Sigmoid colon (tissue), 7 donors: ENCODE results near the gene SMAD3. TPM values are rescaled to one million over a fixed set of nuclear protein-coding genes. Genes with fewer than 3 reads are reported as not detected.

Experiments
- DNase-seq: peaks from one replicate; pipeline ENCODE4 v3.0.0-alpha.2; 2019
- H3K27ac ChIP-seq, 4 donors: fragments of 200-600 bp; sonication (generic); one replicate each; pipeline ENCODE4 v1.5.1; 2016 to 2019; ENCODE audit warnings: mild to moderate bottlenecking in 1 of 4
- H3K27me3 ChIP-seq, 3 donors: fragments of 200-600 bp; sonication (generic); one replicate each; pipeline ENCODE4 v1.5.1; 2019; ENCODE audit warnings: mild to moderate bottlenecking in 1 of 3
- H3K36me3 ChIP-seq, 4 donors: fragments of 200-600 bp; sonication (generic); one replicate each; pipeline ENCODE4 v1.5.1; 2016 to 2019
- H3K4me1 ChIP-seq, 4 donors: fragments of 200-600 bp; sonication (generic); one replicate each; pipeline ENCODE4 v1.5.1; 2017 to 2019
- H3K4me3 ChIP-seq, 4 donors: fragments of 200-600 bp; sonication (generic); one replicate each; pipeline ENCODE4 v1.5.1; 2017 to 2019; ENCODE audit warnings: mild to moderate bottlenecking in 2 of 4, moderate library complexity in 1 of 4
- H3K9me3 ChIP-seq, 4 donors: fragments of 200-600 bp in 3 of 4; sonication (generic) in 3 of 4; one replicate each; pipeline versions ENCODE4 v1.5.1 to v1.6.1; 2013 to 2019
- EP300 ChIP-seq, 4 donors: sonication (generic); formaldehyde crosslinking; IDR thresholded peaks; one replicate each; pipeline ENCODE4 v1.6.1; 2017; ENCODE audit warnings: antibody characterized with exemption in 4 of 4
- POLR2A ChIP-seq, 2 donors: fragments of 450-650 bp; IDR thresholded peaks; one replicate each; pipeline ENCODE4 v1.6.1; 2016; ENCODE audit warnings: antibody characterized with exemption in 2 of 2, mild to moderate bottlenecking in 2 of 2, moderate library complexity in 2 of 2
- POLR2AphosphoS5 ChIP-seq, 4 donors: sonication (generic); formaldehyde crosslinking; IDR thresholded peaks; one replicate each; pipeline ENCODE4 v1.6.1; 2017; ENCODE audit warnings: antibody characterized with exemption in 4 of 4
- WGBS, 2 donors: extraction: QIAGEN DNeasy Blood & Tissue Kit; methylation state at CpG; one replicate each; pipeline ENCODE4 v1.1.7; 2013; 5-methylcytosine and 5-hydroxymethylcytosine counted together
- intact Hi-C: fragments of 100-400 bp; cut with DNase I; formaldehyde crosslinking; loops from one replicate; pipeline ENCODE4 v1.15.1; 2023
- polyA plus RNA-seq, 3 donors: library from polyadenylated mRNA; stranded (reverse); fragments of 200-250 nt; gene quantifications; one replicate each; pipeline ENCODE4 v1.2.3, GENCODE V29; 2013
- total RNA-seq, 4 donors: library from RNA; depleted of rRNA; stranded (reverse); fragments of >200 nt; gene quantifications; one replicate each; pipeline ENCODE4 v1.1.0, GENCODE V29; 2016
- TF ChIP-seq, protein P1 (sequence below), 4 experiments: fragments of 450-650 bp in 3 of 4; fragments of 200-600 bp in 1 of 4; IDR thresholded peaks; one replicate each; pipeline ENCODE4 v1.5.1; 2016 to 2019; ENCODE audit warnings: antibody characterized with exemption in 4 of 4, mild to moderate bottlenecking in 3 of 4, moderate library complexity in 2 of 4
- donor health status: healthy with polysubstance abuse.
- donor health status: Bipolar disorder and iron deficiency.
- donor health status: healthy.

SMAD3 gene
- total and polyA plus RNA-seq, 7 donors, result 12.5 to 28.2 (median 18.4) TPM

DNA sequence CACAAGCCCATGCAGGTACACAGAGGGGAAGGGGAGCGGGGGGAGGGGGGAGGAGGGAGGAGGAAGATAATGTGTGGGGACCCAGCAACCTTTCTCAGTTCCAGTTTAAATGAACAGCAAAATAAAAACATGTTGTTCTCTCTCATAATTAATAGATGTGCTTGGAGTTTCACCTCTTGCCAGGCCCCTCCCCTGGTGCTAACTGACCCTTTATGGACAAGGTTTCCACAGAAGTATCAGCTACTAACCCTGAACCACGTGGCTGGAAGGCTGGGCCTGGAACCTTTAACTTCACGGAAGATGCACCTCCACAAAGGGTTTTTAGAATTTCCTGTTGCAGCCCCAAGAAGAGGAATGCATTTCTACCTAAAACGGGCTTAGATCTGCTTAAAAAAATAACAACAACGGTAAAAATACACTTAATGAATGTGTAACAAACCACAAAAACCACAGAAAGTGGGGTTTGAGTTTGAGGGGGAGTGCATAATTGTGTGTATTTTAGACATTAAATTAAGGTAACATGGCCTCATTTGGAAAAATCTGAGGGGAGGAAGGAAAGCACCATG is 14.8 kb upstream of the SMAD3 start:
- Histone ChIP-seq H3K9me3 (no peaks in the 10 kb centered on the region), H3K27me3 (no peaks in the 10 kb centered on the region), H3K36me3 (no peaks in the 10 kb centered on the region), H3K27ac (peak overlapping the region in 2 of 4 donors; percentile 58 to 67), H3K4me3 (no peak overlapping the region), H3K4me1 (peaks cover 0 to 21% (median 17%) of the 10 kb centered on the region in 4 donors)
- peak; percentile 59 for DNase-seq
- WGBS, 2 donors, result 17 to 27% methylated on average over 4 of the region's 5 CpGs
- intact Hi-C loops, result no loop called here
- TF ChIP-seq POLR2A (IDR thresholded peaks at IDR 0.05) (no peak), POLR2AphosphoS5 (IDR thresholded peaks at IDR 0.05) (no peak), EP300 (IDR thresholded peaks at IDR 0.05) (no peak)
- TF ChIP-seq, protein P1, sequence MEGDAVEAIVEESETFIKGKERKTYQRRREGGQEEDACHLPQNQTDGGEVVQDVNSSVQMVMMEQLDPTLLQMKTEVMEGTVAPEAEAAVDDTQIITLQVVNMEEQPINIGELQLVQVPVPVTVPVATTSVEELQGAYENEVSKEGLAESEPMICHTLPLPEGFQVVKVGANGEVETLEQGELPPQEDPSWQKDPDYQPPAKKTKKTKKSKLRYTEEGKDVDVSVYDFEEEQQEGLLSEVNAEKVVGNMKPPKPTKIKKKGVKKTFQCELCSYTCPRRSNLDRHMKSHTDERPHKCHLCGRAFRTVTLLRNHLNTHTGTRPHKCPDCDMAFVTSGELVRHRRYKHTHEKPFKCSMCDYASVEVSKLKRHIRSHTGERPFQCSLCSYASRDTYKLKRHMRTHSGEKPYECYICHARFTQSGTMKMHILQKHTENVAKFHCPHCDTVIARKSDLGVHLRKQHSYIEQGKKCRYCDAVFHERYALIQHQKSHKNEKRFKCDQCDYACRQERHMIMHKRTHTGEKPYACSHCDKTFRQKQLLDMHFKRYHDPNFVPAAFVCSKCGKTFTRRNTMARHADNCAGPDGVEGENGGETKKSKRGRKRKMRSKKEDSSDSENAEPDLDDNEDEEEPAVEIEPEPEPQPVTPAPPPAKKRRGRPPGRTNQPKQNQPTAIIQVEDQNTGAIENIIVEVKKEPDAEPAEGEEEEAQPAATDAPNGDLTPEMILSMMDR (IDR thresholded peaks at IDR 0.05), result no peak

DNA sequence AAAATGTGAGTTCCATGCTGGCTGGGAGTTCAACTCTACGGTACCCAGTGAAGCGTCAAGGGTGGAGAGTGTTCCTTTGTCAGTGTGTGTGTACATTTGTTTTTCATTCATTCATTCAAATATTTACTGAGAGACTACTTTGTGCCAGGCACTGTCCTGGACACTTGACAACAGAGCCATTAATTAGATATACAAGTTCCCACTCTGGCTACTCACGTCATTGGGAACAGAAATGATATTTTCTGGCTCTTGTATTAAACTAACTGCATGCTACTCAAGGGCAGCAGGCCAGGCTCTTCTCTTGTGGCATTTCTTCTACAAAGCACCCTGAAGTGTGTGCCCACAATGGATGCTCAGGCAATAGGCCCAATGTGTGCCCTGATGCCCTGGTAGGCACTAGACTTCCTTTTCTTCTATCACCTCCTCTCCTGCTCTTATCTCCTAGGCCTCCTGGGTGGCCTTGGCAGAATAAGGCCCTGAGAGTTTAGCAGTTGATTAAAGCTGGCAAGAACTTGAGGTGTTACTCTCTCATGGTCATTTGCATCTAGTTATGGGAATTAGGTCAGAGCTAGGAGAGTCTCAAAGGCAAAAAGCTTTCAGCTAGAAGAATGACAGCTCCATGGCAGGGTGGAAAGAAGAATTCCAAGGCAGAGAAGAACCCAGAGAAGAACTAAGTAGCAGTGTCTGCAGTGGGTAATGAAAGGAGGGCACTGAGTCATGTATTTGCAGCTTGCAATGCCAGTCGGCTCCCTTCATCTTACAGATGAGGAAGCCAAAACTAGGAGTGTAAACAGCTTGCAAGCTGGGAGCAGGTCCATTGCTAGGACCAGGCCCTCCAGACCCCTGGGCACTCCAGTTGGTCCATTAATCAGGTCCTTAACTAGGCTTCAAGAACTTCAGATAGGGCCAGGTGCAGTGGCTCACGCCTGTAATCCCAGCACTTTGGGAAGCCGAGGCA is 14.0 kb upstream of the SMAD3 start:
- WGBS, 2 donors, result 88% methylated on average over 6 of the region's 6 CpGs
- intact Hi-C loops, result no loop called here
- H3K9me3 ChIP-seq, result no peaks in the 10 kb centered on the region
- H3K27ac ChIP-seq, result no peak overlapping the region
- H3K4me1 ChIP-seq, result peaks cover 0 to 24% (median 17%) of the 10 kb centered on the region in 4 donors
- no peak for DNase-seq
- no peaks in the 10 kb centered on the region for H3K36me3 ChIP-seq
- TF ChIP-seq, protein P1 (IDR thresholded peaks at IDR 0.05), result no peak
- no peak for TF ChIP-seq POLR2AphosphoS5 (IDR thresholded peaks at IDR 0.05)
- TF ChIP-seq EP300 (IDR thresholded peaks at IDR 0.05), result no peak
- no peak for TF ChIP-seq POLR2A (IDR thresholded peaks at IDR 0.05)
- no peaks in the 10 kb centered on the region for H3K27me3 ChIP-seq
- H3K4me3 ChIP-seq, result no peak overlapping the region

DNA sequence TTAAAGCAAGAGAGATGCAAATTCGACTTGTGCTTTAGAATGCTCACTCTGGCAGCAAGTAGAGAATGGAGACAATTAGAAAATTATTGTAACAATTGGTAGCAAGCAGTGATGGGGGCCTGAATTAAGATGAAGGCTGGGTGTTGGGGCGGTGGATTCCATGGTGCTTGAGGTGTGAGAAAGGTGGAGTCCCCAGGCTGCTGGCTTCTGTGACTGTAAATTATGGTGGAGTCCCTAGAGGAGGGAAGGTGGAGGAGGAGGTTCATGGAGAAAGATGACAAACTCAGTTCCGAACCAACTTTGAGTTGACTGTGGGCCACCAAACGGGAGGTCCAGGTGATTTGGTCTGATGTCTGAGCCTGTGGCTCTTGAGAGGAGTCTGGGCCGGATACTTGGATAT is 10.7 kb upstream of the SMAD3 start:
- Histone ChIP-seq H3K27ac (no peak overlapping the region), H3K4me3 (no peak overlapping the region), H3K27me3 (no peaks in the 10 kb centered on the region), H3K9me3 (no peaks in the 10 kb centered on the region), H3K4me1 (peaks cover 0 to 13% (median 2%) of the 10 kb centered on the region in 4 donors), H3K36me3 (no peaks in the 10 kb centered on the region)
- DNase-seq, result no peak
- 89 to 91% methylated on average over 5 of the region's 5 CpGs for WGBS, 2 donors
- no peak for TF ChIP-seq POLR2A (IDR thresholded peaks at IDR 0.05)
- no peak for TF ChIP-seq EP300 (IDR thresholded peaks at IDR 0.05)
- TF ChIP-seq POLR2AphosphoS5 (IDR thresholded peaks at IDR 0.05), result no peak
- TF ChIP-seq, protein P1 (IDR thresholded peaks at IDR 0.05), result no peak
- intact Hi-C loops, result no loop called here

DNA sequence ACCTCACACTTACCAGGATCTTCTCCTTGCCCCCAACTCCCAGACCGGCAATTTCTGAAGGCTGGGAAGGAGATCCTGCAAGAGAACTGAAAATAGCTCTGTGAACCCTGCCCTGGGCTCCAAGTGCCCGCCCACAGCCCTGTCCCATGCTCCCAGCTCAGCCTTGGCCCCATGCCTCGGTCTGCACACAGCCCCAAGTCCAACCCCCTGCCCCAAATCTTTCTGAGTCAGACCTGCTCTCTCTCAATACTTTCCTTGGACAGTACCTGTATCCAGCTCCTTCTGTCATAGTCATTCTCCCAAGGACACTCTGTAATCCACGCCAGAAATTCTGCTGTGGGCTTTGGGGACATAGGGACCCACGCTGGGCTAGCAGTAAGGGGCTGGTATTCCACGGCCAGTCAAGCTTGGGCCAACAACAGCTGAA is 6.3 kb upstream of the SMAD3 start:
- Histone ChIP-seq H3K27ac (no peak overlapping the region), H3K36me3 (no peaks in the 10 kb centered on the region), H3K4me1 (peaks cover 0 to 4% (median 0%) of the 10 kb centered on the region in 4 donors), H3K4me3 (no peak overlapping the region), H3K9me3 (no peaks in the 10 kb centered on the region), H3K27me3 (no peaks in the 10 kb centered on the region)
- WGBS, 2 donors, result 40 to 69% methylated on average over 6 of the region's 6 CpGs
- no peak for DNase-seq
- intact Hi-C loops, result no loop called here
- no peak for TF ChIP-seq POLR2A (IDR thresholded peaks at IDR 0.05)
- TF ChIP-seq, protein P1 (IDR thresholded peaks at IDR 0.05), result no peak
- TF ChIP-seq POLR2AphosphoS5 (IDR thresholded peaks at IDR 0.05), result no peak
- TF ChIP-seq EP300 (IDR thresholded peaks at IDR 0.05), result no peak
